DMS79 (cell line): ENCODE results near the gene SHF.
A peak's percentile ranks its signal among the peaks of the same experiment; 100 is the strongest.

Experiments
- DNase-seq: peaks from one replicate; lab custom pipeline; 2025; lab: John Stamatoyannopoulos, UW

Gene SHF

GRCh38 chr15:45169608-45170480 lies 17.9 kb downstream of the SHF start:
- DNase-seq, result no peak

GRCh38 chr15:45168751-45169551 lies 18.8 kb downstream of the SHF start:
- DNase-seq, result no peak

GRCh38 chr15:45168286-45168685 lies 19.5 kb downstream of the SHF start:
- no peak for DNase-seq

GRCh38 chr15:45167631-45168205 lies 20.0 kb downstream of the SHF start:
- DNase-seq, result no peak

- peak; percentile 38 for DNase-seq
Measured at GRCh38 chr15:45166834-45167630, 20.7 kb downstream of the SHF start.

GRCh38 chr15:45165536-45165935 lies 22.2 kb downstream of the SHF start:
- no peak for DNase-seq

- no peak for DNase-seq
Measured at GRCh38 chr15:45164914-45165313, 22.9 kb downstream of the SHF start.

- no peak for DNase-seq
Measured at GRCh38 chr15:45163508-45163856, 24.3 kb downstream of the SHF start.

GRCh38 chr15:45162771-45163507 lies 24.8 kb downstream of the SHF start:
- DNase-seq, result peak; percentile 25

GRCh38 chr15:45161666-45162065 lies 26.1 kb downstream of the SHF start:
- DNase-seq, result no peak

- no peak for DNase-seq
Measured at GRCh38 chr15:45157974-45158373, 29.8 kb downstream of the SHF start.

GRCh38 chr15:45156744-45157455 lies 30.9 kb downstream of the SHF start:
- no peak for DNase-seq

- DNase-seq, result no peak
Measured at GRCh38 chr15:45155739-45156138, 32.0 kb downstream of the SHF start.

GRCh38 chr15:45151998-45152828 lies 35.6 kb downstream of the SHF start:
- no peak for DNase-seq

- no peak for DNase-seq
Measured at GRCh38 chr15:45150997-45151396, 36.8 kb downstream of the SHF start.

GRCh38 chr15:45150481-45150880 lies 37.3 kb downstream of the SHF start:
- no peak for DNase-seq

- no peak for DNase-seq
Measured at GRCh38 chr15:45149060-45149459, 38.7 kb downstream of the SHF start.

GRCh38 chr15:45148076-45149059 lies 39.4 kb downstream of the SHF start:
- DNase-seq, result no peak

- no peak for DNase-seq
Measured at GRCh38 chr15:45147606-45148005, 40.2 kb downstream of the SHF start.
